Calu3 (cell line): Measurements from ENCODE around the gene LHPP. TPM values are rescaled to one million over a fixed set of nuclear protein-coding genes. Genes with fewer than 3 reads are reported as not detected.

Source experiments
- BruUV-seq: library from RNA; stranded (reverse); fragments of 400-500 nt; replicated peaks from 2 replicates; lab custom pipeline; 2021; lab: Mats Ljungman, UMichigan
- CTCF ChIA-PET: fragments of 300-600 bp; sonication (Branson Sonifier 250); formaldehyde crosslinking; loops from one replicate; lab custom pipeline; 2022; ENCODE audit warnings: antibody characterized with exemption; lab: Charles Lee
- DNase-seq: peaks from one replicate; pipeline ENCODE4 v3.0.0; 2022
- H3K27ac Mint-ChIP-seq: one replicate; pipeline ENCODE4 v1.8.0; 2022; ENCODE audit warnings: mixed read lengths; ENCODE audit not compliant: unreplicated experiment
- H3K27me3 Mint-ChIP-seq: one replicate; pipeline ENCODE4 v1.8.0; 2022; ENCODE audit warnings: mixed read lengths; ENCODE audit not compliant: unreplicated experiment
- H3K36me3 Mint-ChIP-seq: one replicate; pipeline ENCODE4 v1.8.0; 2022; ENCODE audit warnings: mild to moderate bottlenecking, moderate library complexity, mixed read lengths; ENCODE audit not compliant: insufficient read depth, unreplicated experiment
- H3K4me1 Mint-ChIP-seq: one replicate; pipeline ENCODE4 v1.8.0; 2022; ENCODE audit warnings: mild to moderate bottlenecking, low read depth, mixed read lengths; ENCODE audit not compliant: unreplicated experiment
- H3K4me3 Mint-ChIP-seq: one replicate; pipeline ENCODE4 v1.8.0; 2022; ENCODE audit warnings: mild to moderate bottlenecking, low read depth, moderate library complexity, mixed read lengths; ENCODE audit not compliant: unreplicated experiment
- H3K9me3 Mint-ChIP-seq: one replicate; pipeline ENCODE4 v1.8.0; 2022; ENCODE audit warnings: low read depth, mixed read lengths; ENCODE audit not compliant: unreplicated experiment
- intact Hi-C: fragments of 100-400 bp; cut with micrococcal nuclease; formaldehyde crosslinking; loops from one replicate; pipeline ENCODE4 v1.10.0; 2022; ENCODE audit not compliant: unreplicated experiment
- total RNA-seq: library from RNA; stranded (reverse); gene quantifications from 2 replicates; pipeline ENCODE4 v1.2.3, GENCODE V29; 2022
- TF ChIP-seq, protein P1 (sequence below): fragments of 200-600 bp; IDR thresholded peaks from one replicate; pipeline ENCODE4 v1.8.0; 2022; ENCODE audit warnings: antibody characterized with exemption; ENCODE audit not compliant: unreplicated experiment

The LHPP gene
- total RNA-seq, 1 experiment from 2014 or later = 12.0 TPM

DNA sequence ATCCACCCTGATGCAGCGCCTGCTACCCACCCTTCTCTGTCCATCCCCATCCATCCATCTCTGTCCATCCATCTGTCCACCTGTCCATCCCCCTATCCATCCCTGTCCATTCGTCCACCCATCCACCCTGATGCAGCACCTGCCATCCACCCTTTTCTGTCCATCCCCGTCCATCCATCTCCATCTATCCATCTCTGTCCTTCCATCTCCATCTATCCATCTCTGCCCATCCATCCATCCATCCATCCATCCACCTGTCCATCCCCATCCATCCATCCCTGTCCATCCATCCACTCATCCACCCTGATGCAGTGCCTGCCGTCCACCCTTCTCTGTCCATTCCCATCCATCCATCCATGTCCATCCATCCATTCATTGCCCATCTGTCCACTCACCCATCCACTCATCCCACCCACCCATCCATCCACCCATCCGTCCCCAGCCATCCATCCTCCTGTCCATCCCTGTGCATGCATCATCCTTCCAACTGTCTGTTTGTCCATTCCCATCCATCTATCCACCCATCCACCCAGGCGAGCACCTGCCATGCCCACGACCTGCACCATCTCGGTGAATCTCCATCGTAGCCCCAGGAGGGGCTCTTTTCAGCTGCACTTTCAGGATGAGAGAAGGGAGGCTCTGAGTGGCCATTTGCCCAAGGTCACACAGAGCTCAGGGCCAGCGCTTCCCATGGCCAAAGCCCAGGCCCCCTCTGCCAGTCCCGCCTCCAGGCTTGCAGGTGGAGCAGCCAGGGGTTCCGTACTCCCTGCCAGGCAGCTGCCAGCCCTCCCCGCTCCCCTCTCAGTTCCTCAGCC lies 137.4 kb downstream of the LHPP start:
- no TSS peak for BruUV-seq
- peak overlapping the region; percentile 32 for H3K27ac Mint-ChIP-seq
- H3K27me3 Mint-ChIP-seq = peaks cover 15% of the 10 kb centered on the region
- H3K4me3 Mint-ChIP-seq = no peak overlapping the region
- TF ChIP-seq, protein P1, sequence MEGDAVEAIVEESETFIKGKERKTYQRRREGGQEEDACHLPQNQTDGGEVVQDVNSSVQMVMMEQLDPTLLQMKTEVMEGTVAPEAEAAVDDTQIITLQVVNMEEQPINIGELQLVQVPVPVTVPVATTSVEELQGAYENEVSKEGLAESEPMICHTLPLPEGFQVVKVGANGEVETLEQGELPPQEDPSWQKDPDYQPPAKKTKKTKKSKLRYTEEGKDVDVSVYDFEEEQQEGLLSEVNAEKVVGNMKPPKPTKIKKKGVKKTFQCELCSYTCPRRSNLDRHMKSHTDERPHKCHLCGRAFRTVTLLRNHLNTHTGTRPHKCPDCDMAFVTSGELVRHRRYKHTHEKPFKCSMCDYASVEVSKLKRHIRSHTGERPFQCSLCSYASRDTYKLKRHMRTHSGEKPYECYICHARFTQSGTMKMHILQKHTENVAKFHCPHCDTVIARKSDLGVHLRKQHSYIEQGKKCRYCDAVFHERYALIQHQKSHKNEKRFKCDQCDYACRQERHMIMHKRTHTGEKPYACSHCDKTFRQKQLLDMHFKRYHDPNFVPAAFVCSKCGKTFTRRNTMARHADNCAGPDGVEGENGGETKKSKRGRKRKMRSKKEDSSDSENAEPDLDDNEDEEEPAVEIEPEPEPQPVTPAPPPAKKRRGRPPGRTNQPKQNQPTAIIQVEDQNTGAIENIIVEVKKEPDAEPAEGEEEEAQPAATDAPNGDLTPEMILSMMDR = no peak
- no peaks in the 10 kb centered on the region for H3K9me3 Mint-ChIP-seq
- intact Hi-C loops = no loop called here
- no peak for DNase-seq
- H3K36me3 Mint-ChIP-seq = no peaks in the 10 kb centered on the region
- CTCF ChIA-PET = no interaction called here
- H3K4me1 Mint-ChIP-seq = peaks cover 9% of the 10 kb centered on the region

DNA sequence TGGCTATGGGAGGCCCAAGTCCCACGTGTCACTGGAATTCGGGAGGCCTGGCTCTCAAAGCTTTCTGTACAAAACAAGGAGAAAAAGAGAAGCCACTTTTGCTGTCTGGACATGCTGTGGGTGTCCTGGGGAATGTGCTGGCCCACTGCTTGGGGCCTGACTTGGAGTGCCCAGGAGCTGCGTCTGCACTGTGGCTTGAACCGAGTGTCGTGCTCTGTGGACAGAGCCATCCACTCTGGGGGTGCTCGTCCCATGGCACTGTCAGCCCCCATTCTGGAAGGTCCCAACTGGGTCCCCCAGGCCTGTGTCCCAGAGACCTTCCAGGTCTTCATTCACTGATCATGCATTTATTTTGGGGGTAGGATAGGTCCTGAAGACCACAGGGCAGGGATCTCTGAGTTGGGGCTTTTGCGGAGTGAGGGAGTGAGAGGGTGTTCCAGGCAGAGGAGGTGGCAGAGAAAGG lies 138.0 kb downstream of the LHPP start:
- H3K36me3 Mint-ChIP-seq = no peaks in the 10 kb centered on the region
- BruUV-seq = no TSS peak
- H3K27ac Mint-ChIP-seq = no peak overlapping the region
- peaks cover 15% of the 10 kb centered on the region for H3K27me3 Mint-ChIP-seq
- no peak for DNase-seq
- TF ChIP-seq, protein P1 = no peak
- H3K4me3 Mint-ChIP-seq = no peak overlapping the region
- H3K4me1 Mint-ChIP-seq = peaks cover 9% of the 10 kb centered on the region
- H3K9me3 Mint-ChIP-seq = no peaks in the 10 kb centered on the region
- CTCF ChIA-PET = interaction anchor here (1.0 kb wide), 1 partner anchor 10 kb away, joined by 3 read pairs; no protein-coding TSS in a partner anchor
- intact Hi-C loops = no loop called here

DNA sequence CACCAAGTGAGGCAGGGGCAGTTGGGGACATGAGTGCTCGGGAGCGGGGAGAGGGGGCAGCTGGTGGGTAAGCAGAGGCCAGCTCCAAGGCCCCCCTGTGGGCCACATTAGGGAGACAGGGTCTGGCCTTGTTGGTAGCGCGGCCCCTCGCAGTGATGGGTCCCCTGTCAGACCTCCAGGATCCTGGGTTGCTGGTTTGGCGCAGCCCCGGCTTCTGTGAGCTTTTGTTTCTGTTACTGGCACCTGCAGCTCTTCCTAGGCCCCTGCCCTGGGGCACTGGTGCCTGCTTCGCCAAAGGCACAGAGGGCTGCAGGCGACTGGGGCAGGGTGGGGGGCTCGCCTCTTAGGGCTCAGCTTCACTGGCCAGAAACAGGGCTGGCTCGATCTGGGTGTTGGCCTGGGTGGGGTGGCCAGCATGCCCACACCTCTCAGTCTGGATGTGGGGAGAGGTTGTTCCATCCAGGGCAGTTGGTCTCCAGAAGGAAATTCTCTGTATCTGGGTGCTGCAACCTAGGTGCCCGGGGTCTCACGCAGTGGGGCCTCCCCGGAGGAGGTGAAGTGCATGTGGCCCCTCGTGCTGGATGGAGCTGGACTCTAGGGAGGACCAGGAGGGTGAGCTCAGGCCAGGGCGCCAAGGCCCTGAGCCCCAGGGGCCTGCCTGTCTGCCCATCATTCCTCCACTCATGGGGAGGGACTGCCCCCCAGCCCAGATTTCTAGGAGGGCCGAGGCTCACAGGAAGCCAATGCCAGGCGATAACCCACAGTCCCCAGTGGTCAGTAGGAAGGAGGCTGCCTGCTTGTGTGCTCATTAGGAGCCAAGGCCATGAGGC lies 138.6 kb downstream of the LHPP start:
- no TSS peak for BruUV-seq
- TF ChIP-seq, protein P1 = no peak
- CTCF ChIA-PET = interaction anchor here (1.0 kb wide), 1 partner anchor 11 kb away, joined by 3 read pairs; no protein-coding TSS in a partner anchor

DNA sequence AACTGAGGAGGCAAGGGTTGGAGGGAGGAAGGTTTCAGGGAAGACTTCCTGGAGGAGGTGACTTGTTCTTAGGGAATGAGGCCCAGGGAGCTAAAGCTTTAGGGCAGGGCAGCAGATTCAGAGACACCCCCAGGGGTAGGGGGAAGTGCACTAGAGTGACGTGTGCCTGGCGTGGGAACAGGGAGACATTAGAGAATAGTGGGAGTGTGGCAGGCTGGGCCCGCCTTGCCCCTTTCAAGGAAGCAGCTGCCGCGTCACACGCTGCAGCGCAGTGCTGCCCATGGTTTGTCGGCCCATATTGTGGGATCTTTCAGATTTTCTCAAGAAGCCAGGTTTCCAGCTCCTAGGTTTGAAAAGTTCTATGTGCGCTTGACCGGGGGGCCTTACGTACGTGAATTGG lies 139.4 kb downstream of the LHPP start:
- no peak overlapping the region for H3K4me3 Mint-ChIP-seq
- H3K4me1 Mint-ChIP-seq = peaks cover 9% of the 10 kb centered on the region
- no peak overlapping the region for H3K27ac Mint-ChIP-seq
- BruUV-seq = no TSS peak
- H3K36me3 Mint-ChIP-seq = peaks cover 5% of the 10 kb centered on the region
- peaks cover 15% of the 10 kb centered on the region for H3K27me3 Mint-ChIP-seq
- CTCF ChIA-PET = no interaction called here
- no peaks in the 10 kb centered on the region for H3K9me3 Mint-ChIP-seq
- DNase-seq = no peak
- TF ChIP-seq, protein P1 = no peak
- intact Hi-C loops = no loop called here

More for the DNA sequence above, 138.6 kb downstream of the LHPP start:
- intact Hi-C loops = no loop called here
- peaks cover 2% of the 10 kb centered on the region for H3K36me3 Mint-ChIP-seq
- H3K27me3 Mint-ChIP-seq = peaks cover 15% of the 10 kb centered on the region
- DNase-seq = no peak
- no peak overlapping the region for H3K4me3 Mint-ChIP-seq
- no peaks in the 10 kb centered on the region for H3K9me3 Mint-ChIP-seq
- H3K4me1 Mint-ChIP-seq = peaks cover 9% of the 10 kb centered on the region
- H3K27ac Mint-ChIP-seq = no peak overlapping the region
